Mucosa of stomach (tissue), 1 donor: ENCODE measurements around the gene CFAP61.
"Not testable (repeated sequence)": the region's sequence is repeated elsewhere in the genome, so short reads cannot be mapped to it uniquely, and the experiment has no call there.

Source experiments
- H3K27me3 ChIP-seq: one replicate; pipeline ENCODE4 v1.7.0; 2013; ENCODE audit warnings: mild to moderate bottlenecking, low read length; ENCODE audit not compliant: control insufficient read depth, insufficient read depth
- H3K36me3 ChIP-seq: one replicate; pipeline ENCODE4 v1.7.0; 2013; ENCODE audit warnings: low read length; ENCODE audit not compliant: control insufficient read depth, insufficient read depth
- H3K4me1 ChIP-seq: one replicate; pipeline ENCODE4 v1.7.0; 2013; ENCODE audit warnings: mild to moderate bottlenecking, low read length; ENCODE audit not compliant: control insufficient read depth, insufficient read depth
- H3K4me3 ChIP-seq: one replicate; pipeline ENCODE4 v1.7.0; 2013; ENCODE audit warnings: low read length
- H3K9ac ChIP-seq: one replicate; pipeline ENCODE4 v1.7.0; 2013; ENCODE audit warnings: mild to moderate bottlenecking, low read length, moderate library complexity
- H3K9me3 ChIP-seq: one replicate; pipeline ENCODE4 v1.7.0; 2013; ENCODE audit warnings: mild to moderate bottlenecking, low read length, moderate library complexity; ENCODE audit not compliant: control insufficient read depth
- donor health status: Pancreatic carcinoma.

Gene CFAP61

DNA sequence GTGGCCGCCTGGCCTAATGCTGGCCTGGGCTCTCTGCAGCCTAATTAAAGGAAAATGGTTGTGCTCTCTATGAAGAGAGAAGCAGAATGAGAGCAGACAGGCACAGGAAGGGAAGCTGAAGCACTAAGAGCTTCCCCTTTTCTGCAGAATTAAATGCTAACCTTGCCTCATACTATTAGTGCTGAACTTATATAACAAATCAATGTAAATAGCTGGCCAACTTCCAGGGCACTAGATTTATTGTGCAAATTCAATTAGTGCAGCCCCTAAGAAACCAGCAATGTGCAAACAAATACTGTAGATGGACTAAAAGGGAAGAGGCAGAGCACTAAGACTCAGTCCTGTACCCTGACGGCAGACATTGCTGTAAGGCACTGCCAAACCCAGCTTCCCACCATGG lies 279.5 kb downstream of the CFAP61 start:
- Histone ChIP-seq H3K27me3 (no peaks in the 10 kb centered on the region), H3K9ac (no peak overlapping the region), H3K4me1 (no peaks in the 10 kb centered on the region), H3K4me3 (no peak overlapping the region), H3K36me3 (no peaks in the 10 kb centered on the region), H3K9me3 (no peaks in the 10 kb centered on the region)

- Histone ChIP-seq H3K4me3 (no peak overlapping the region), H3K9ac (no peak overlapping the region), H3K36me3 (no peaks in the 10 kb centered on the region), H3K9me3 (no peaks in the 10 kb centered on the region), H3K27me3 (no peaks in the 10 kb centered on the region), H3K4me1 (no peaks in the 10 kb centered on the region)
These were observed 281.5 kb downstream of the CFAP61 start for GRCh38 chr20:20333866-20334265.

- H3K4me1 ChIP-seq, result no peaks in the 10 kb centered on the region
- no peaks in the 10 kb centered on the region for H3K27me3 ChIP-seq
- H3K36me3 ChIP-seq, result no peaks in the 10 kb centered on the region
- no peak overlapping the region for H3K4me3 ChIP-seq
- no peak overlapping the region for H3K9ac ChIP-seq
- no peaks in the 10 kb centered on the region for H3K9me3 ChIP-seq
These were observed 282.2 kb downstream of the CFAP61 start for GRCh38 chr20:20334489-20334888.

- H3K4me1 ChIP-seq, result no peaks in the 10 kb centered on the region
- no peaks in the 10 kb centered on the region for H3K36me3 ChIP-seq
- H3K9me3 ChIP-seq, result no peaks in the 10 kb centered on the region
- H3K27me3 ChIP-seq, result no peaks in the 10 kb centered on the region
- H3K9ac ChIP-seq, result no peak overlapping the region
- H3K4me3 ChIP-seq, result no peak overlapping the region
These were observed 285.9 kb downstream of the CFAP61 start for GRCh38 chr20:20338133-20338730.

DNA sequence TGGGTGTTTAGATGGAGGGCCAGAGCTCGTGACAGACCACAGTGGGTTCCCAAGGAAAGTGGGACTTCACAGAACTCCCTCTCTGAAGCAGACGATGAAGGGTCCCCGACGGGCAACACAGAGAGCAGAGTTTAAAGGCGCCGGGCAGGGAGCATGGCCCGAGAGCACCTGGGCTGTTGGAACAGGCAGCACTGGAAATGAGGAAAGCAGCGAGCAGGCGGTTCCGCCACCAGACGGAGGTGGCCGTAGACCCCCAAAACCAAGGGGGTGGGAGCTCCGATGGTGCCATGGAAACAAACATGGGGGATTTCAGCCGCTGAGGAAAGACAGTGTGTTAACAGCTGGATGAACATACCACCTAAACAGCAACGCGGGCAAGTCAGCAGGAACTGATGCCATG lies 288.1 kb downstream of the CFAP61 start:
- Histone ChIP-seq H3K36me3 (no peaks in the 10 kb centered on the region), H3K4me3 (no peak overlapping the region), H3K9ac (no peak overlapping the region), H3K9me3 (no peaks in the 10 kb centered on the region), H3K27me3 (no peaks in the 10 kb centered on the region), H3K4me1 (no peaks in the 10 kb centered on the region)

DNA sequence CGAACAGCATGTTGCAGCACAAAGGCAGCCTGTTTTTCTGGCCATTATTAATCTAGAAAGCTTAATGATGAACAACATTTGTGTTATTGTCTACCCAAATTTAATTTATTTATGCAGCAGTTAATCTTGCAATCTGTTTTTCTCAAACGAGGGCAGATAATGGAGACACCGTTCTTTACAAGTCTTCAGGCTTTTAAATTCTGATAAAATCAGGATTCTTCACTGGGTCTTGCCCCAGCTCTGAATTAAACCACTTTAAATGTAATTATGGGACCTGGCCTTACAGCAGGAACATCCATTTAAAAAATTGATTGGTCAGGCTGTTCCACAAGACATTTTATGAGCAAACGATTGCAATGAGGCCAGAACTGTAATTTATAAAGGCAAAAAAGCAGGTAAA lies 289.0 kb downstream of the CFAP61 start:
- Histone ChIP-seq H3K9me3 (no peaks in the 10 kb centered on the region), H3K4me3 (no peak overlapping the region), H3K9ac (no peak overlapping the region), H3K4me1 (no peaks in the 10 kb centered on the region), H3K27me3 (no peaks in the 10 kb centered on the region), H3K36me3 (no peaks in the 10 kb centered on the region)

GRCh38 chr20:20342066-20342465 lies 289.7 kb downstream of the CFAP61 start:
- no peak overlapping the region for H3K4me3 ChIP-seq
- H3K9ac ChIP-seq, result no peak overlapping the region
- no peaks in the 10 kb centered on the region for H3K9me3 ChIP-seq
- no peaks in the 10 kb centered on the region for H3K4me1 ChIP-seq
- no peaks in the 10 kb centered on the region for H3K36me3 ChIP-seq
- H3K27me3 ChIP-seq, result no peaks in the 10 kb centered on the region

- Histone ChIP-seq H3K36me3 (no peaks in the 10 kb centered on the region), H3K4me1 (no peaks in the 10 kb centered on the region), H3K27me3 (no peaks in the 10 kb centered on the region), H3K9me3 (no peaks in the 10 kb centered on the region), H3K9ac (no peak overlapping the region), H3K4me3 (no peak overlapping the region)
These were observed 291.6 kb downstream of the CFAP61 start for GRCh38 chr20:20343932-20344331.

DNA sequence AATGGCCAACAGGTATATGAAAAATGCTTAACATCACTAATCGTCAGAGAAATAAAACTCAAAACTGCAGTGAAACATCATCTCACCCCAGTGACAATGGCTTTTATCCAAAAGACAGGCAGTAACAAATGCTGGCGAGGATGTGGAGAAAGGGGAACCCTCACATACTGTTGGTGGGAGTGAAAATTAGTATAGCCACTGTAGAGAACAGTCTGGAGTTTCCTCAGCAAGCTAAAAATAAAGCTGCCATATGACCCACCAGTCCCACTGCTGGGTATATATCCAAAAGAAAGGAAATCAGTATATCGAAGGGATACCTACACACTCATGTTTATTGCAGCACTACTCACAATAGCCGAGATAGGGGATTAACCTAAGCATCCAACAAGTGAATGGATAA lies 292.1 kb downstream of the CFAP61 start:
- H3K9ac ChIP-seq, result no peak overlapping the region
- H3K36me3 ChIP-seq, result no peaks in the 10 kb centered on the region
- no peak overlapping the region for H3K4me3 ChIP-seq
- no peaks in the 10 kb centered on the region for H3K4me1 ChIP-seq
- H3K27me3 ChIP-seq, result no peaks in the 10 kb centered on the region
- H3K9me3 ChIP-seq, result no peaks in the 10 kb centered on the region

DNA sequence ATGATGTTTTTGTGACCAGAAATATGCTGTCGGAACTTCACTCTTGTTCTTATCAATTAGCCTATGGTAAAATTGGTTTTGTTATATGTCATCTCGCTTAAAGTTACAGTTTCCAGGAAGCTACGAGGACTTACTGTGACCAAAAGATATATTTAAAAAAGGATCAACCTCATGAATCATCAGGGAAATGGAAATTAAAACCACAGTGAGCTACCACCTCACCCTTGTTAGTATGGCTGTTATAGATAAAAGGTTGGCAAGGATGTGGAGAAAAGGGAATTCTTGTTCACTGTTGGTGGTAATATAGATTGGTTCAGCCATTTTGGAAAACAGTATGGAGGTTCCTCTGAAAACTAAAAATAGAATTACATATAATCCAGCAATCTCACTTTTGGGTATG lies 301.2 kb downstream of the CFAP61 start:
- Histone ChIP-seq H3K4me1 (no peaks in the 10 kb centered on the region), H3K4me3 (no peak overlapping the region), H3K9ac (no peak overlapping the region)

GRCh38 chr20:20355503-20355902 lies 303.2 kb downstream of the CFAP61 start:
- not testable (repeated sequence) for H3K4me3 ChIP-seq, H3K36me3 ChIP-seq, H3K4me1 ChIP-seq, H3K9me3 ChIP-seq, H3K9ac ChIP-seq, H3K27me3 ChIP-seq

More for the DNA sequence above, 301.2 kb downstream of the CFAP61 start:
- Histone ChIP-seq H3K9me3 (no peaks in the 10 kb centered on the region), H3K27me3 (no peaks in the 10 kb centered on the region), H3K36me3 (no peaks in the 10 kb centered on the region)

DNA sequence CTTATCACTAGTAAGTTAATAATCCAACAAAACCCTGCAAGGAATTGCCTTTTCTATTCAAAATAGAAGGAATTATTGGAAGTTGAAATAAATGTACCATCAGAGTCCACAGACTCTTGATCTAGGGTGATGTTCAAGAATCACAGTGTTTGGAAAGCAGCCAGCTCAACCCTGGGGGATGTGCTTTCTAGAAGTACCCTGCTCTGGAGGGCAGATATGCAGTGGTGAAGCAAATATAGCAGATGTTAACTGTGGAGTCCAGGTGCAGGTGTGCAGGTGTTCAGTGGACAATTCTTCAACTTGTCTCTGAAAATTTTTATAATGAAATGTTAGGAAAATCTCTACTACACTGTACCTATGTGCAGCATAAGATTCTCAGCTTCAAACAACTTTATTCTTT lies 306.5 kb downstream of the CFAP61 start:
- Histone ChIP-seq H3K27me3 (peaks cover 34% of the 10 kb centered on the region), H3K4me1 (peaks cover under 1% of the 10 kb centered on the region), H3K36me3 (no peaks in the 10 kb centered on the region), H3K9ac (no peak overlapping the region), H3K9me3 (no peaks in the 10 kb centered on the region), H3K4me3 (no peak overlapping the region)

DNA sequence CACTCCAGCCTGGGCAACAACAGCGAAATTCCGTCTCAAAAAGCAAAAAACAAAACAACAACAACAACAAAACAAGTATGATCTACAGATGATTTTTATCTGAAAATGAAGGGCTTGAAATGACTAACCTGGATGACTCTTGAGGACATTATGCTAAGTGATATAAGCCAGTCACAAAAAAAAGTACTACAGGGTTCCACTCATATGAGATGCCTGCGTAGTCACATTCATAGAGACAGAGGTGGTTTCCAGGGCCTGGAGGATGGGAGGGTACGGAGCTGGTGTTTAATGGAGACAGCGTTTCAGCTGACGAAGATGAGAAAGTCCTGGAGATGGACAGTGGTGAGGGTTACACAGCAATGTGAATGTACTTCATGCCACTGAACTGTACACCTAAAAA lies 307.3 kb downstream of the CFAP61 start:
- Histone ChIP-seq H3K36me3 (no peaks in the 10 kb centered on the region), H3K27me3 (peaks cover 42% of the 10 kb centered on the region)

More for the DNA sequence above, 307.3 kb downstream of the CFAP61 start:
- H3K9ac ChIP-seq, result no peak overlapping the region
- no peaks in the 10 kb centered on the region for H3K9me3 ChIP-seq
- peaks cover 5% of the 10 kb centered on the region for H3K4me1 ChIP-seq
- no peak overlapping the region for H3K4me3 ChIP-seq
